HCT116 (cell line): ENCODE measurements around the gene SERTAD4.

Source experiments
- CEBPB ChIP-seq: IDR thresholded peaks from 2 replicates; pipeline ENCODE4 v1.6.1; 2012; ENCODE audit warnings: low read depth
- EGR1 ChIP-seq: IDR thresholded peaks from 2 replicates; pipeline ENCODE4 v1.6.1; 2012; ENCODE audit warnings: low read depth
- FOSL1 ChIP-seq: IDR thresholded peaks from 2 replicates; pipeline ENCODE4 v1.6.1; 2012; ENCODE audit warnings: low read depth
- JUND ChIP-seq: IDR thresholded peaks from 2 replicates; pipeline ENCODE4 v1.6.1; 2012
- POLR2AphosphoS5 ChIP-seq: IDR thresholded peaks from 2 replicates; pipeline ENCODE4 v1.6.1; 2011; ENCODE audit warnings: mild to moderate bottlenecking, low read depth, low read length, moderate library complexity
- RAD21 ChIP-seq: IDR thresholded peaks from 2 replicates; pipeline ENCODE4 v1.6.1; 2012; ENCODE audit warnings: low read depth, mild to moderate bottlenecking
- YY1 ChIP-seq: IDR thresholded peaks from 2 replicates; pipeline ENCODE4 v1.6.1; 2011; ENCODE audit warnings: low read length, low read depth, moderate library complexity, mild to moderate bottlenecking; ENCODE audit not compliant: insufficient replicate concordance; ENCODE audit errors: extremely low read depth
- ZNF274 ChIP-seq: fragments of 200-500 bp; sonication (Bioruptor generic); IDR thresholded peaks from 2 replicates; pipeline ENCODE4 v1.6.1; 2014; ENCODE audit warnings: mild to moderate bottlenecking, low read depth, low read length, inconsistent platforms
- TF ChIP-seq, protein P1 (sequence below), 3 experiments: fragments of 200-600 bp in 1 of 3; sonication (generic) in 1 of 3; IDR thresholded peaks in 2 of 3; conservative IDR thresholded peaks in 1 of 3; 2 replicates each; pipeline ENCODE4 v1.5.1; 2012 to 2017; ENCODE audit warnings: low read depth in 2 of 3, low read length in 2 of 3, antibody characterized with exemption in 1 of 3, borderline replicate concordance in 1 of 3, control low read depth in 1 of 3, mild to moderate bottlenecking in 1 of 3, mixed read lengths in 1 of 3, mixed run types in 1 of 3, moderate library complexity in 1 of 3; ENCODE audit not compliant: insufficient read depth in 1 of 3
- TF ChIP-seq, protein P2 (sequence below): IDR thresholded peaks from 2 replicates; pipeline ENCODE4 v1.6.1; 2012
- TF ChIP-seq, protein P3 (sequence below): IDR thresholded peaks from 2 replicates; pipeline ENCODE4 v1.6.1; 2011; ENCODE audit warnings: mild to moderate bottlenecking, low read length, moderate library complexity; ENCODE audit not compliant: insufficient replicate concordance; ENCODE audit errors: extremely low read depth
- TF ChIP-seq, protein P4 (sequence below): IDR thresholded peaks from 2 replicates; pipeline ENCODE4 v1.6.1; 2012

DNA sequence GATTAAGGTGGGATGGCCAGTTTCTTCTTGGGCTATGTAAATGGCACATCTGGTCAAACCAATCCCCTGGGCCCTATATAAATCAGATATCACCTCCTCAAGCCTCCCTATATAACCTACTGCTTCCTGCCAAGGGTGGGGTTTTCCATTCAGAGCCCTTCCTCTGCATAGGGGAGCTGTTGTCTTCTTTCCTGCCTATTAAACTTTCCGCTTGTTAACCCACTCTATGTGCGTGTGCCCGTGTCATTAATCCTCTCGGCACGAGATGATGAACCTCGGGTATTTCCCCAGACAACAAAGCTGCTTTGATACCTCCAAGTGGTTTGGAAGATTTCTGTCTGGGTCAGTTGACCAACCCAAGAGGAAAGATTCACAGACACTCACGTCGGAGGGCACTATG is 19.3 kb upstream of the SERTAD4 start:
- TF ChIP-seq, protein P1, sequence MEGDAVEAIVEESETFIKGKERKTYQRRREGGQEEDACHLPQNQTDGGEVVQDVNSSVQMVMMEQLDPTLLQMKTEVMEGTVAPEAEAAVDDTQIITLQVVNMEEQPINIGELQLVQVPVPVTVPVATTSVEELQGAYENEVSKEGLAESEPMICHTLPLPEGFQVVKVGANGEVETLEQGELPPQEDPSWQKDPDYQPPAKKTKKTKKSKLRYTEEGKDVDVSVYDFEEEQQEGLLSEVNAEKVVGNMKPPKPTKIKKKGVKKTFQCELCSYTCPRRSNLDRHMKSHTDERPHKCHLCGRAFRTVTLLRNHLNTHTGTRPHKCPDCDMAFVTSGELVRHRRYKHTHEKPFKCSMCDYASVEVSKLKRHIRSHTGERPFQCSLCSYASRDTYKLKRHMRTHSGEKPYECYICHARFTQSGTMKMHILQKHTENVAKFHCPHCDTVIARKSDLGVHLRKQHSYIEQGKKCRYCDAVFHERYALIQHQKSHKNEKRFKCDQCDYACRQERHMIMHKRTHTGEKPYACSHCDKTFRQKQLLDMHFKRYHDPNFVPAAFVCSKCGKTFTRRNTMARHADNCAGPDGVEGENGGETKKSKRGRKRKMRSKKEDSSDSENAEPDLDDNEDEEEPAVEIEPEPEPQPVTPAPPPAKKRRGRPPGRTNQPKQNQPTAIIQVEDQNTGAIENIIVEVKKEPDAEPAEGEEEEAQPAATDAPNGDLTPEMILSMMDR (IDR thresholded peaks at IDR 0.05 in 2 of 3, conservative IDR thresholded peaks at IDR 0.05 in 1 of 3; ENCODE audit: borderline replicate concordance in 1 of 3, insufficient read depth in 1 of 3, low read depth in 2 of 3, low read length in 2 of 3), result no peak
- TF ChIP-seq CEBPB (no peak), YY1 (no peak), ZNF274 (no peak), POLR2AphosphoS5 (no peak), RAD21 (no peak), EGR1 (no peak), FOSL1 (no peak), JUND (no peak)
- TF ChIP-seq, protein P2, sequence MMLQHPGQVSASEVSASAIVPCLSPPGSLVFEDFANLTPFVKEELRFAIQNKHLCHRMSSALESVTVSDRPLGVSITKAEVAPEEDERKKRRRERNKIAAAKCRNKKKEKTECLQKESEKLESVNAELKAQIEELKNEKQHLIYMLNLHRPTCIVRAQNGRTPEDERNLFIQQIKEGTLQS, result no peak
- TF ChIP-seq, protein P3, sequence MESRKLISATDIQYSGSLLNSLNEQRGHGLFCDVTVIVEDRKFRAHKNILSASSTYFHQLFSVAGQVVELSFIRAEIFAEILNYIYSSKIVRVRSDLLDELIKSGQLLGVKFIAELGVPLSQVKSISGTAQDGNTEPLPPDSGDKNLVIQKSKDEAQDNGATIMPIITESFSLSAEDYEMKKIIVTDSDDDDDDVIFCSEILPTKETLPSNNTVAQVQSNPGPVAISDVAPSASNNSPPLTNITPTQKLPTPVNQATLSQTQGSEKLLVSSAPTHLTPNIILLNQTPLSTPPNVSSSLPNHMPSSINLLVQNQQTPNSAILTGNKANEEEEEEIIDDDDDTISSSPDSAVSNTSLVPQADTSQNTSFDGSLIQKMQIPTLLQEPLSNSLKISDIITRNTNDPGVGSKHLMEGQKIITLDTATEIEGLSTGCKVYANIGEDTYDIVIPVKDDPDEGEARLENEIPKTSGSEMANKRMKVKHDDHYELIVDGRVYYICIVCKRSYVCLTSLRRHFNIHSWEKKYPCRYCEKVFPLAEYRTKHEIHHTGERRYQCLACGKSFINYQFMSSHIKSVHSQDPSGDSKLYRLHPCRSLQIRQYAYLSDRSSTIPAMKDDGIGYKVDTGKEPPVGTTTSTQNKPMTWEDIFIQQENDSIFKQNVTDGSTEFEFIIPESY, result no peak
- TF ChIP-seq, protein P4, sequence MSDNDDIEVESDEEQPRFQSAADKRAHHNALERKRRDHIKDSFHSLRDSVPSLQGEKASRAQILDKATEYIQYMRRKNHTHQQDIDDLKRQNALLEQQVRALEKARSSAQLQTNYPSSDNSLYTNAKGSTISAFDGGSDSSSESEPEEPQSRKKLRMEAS, result no peak
